Measurements from ENCODE around the gene SART3. TPM values are rescaled to one million over a fixed set of nuclear protein-coding genes. Genes with fewer than 3 reads are reported as not detected.

Gene SART3
- total and polyA plus RNA-seq, 2 of the 13 experiments (the other 11 are each of a cell fraction or from before 2014, with no cell fraction given), result 16.1 to 69.9 TPM

DNA sequence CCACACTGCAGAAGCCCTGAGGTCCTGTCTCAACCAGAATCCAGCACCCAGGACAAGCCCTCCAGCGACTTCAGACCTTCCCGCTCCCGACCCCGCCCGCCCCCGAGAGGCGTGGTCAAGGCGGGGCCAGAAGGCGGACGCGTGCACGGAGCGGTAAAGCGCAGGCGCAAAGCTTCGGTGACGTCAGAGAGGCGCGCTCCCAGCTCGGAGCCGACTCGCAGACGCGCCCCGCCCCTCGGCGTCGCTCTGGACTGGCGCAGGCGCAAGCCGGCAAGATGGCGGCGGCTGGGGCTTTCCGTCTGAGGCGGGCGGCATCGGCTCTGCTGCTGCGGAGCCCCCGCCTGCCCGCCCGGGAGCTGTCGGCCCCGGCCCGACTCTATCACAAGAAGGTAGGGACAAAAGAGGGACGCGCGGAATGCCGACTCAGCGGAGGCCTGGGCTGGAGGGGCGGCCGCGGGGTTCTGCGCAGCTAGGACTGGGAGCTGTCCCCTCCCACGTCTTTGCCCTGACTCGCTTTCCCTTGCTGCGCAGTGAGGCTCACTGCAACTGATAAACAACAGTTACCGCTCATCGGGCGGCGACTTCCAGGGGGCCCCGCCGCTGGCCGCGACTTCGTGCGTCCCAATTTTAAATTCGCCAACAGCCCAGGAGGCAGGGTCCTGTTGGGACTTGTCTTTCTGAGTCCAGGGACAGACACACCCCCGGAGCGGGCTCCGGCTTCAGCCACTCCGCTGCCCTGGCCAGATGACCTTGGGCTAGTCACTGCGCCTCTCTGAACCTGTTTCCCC lies 1.6 kb upstream of the SART3 start, which contains the start of gene ISCU (continued):
- TF ChIP-seq, protein P1, sequence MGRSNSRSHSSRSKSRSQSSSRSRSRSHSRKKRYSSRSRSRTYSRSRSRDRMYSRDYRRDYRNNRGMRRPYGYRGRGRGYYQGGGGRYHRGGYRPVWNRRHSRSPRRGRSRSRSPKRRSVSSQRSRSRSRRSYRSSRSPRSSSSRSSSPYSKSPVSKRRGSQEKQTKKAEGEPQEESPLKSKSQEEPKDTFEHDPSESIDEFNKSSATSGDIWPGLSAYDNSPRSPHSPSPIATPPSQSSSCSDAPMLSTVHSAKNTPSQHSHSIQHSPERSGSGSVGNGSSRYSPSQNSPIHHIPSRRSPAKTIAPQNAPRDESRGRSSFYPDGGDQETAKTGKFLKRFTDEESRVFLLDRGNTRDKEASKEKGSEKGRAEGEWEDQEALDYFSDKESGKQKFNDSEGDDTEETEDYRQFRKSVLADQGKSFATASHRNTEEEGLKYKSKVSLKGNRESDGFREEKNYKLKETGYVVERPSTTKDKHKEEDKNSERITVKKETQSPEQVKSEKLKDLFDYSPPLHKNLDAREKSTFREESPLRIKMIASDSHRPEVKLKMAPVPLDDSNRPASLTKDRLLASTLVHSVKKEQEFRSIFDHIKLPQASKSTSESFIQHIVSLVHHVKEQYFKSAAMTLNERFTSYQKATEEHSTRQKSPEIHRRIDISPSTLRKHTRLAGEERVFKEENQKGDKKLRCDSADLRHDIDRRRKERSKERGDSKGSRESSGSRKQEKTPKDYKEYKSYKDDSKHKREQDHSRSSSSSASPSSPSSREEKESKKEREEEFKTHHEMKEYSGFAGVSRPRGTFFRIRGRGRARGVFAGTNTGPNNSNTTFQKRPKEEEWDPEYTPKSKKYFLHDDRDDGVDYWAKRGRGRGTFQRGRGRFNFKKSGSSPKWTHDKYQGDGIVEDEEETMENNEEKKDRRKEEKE (IDR thresholded peaks at IDR 0.05), result no peak
- peak; percentile 37 for TF ChIP-seq IKZF4 (CRISPR knock-in tag; IDR thresholded peaks at IDR 0.05; ENCODE audit: borderline replicate concordance, low read depth, not compliant biosample characterization)
- peak; percentile 79; the same call in 1 of the 2 replicates for TF ChIP-seq ZNF670 (CRISPR knock-in tag; IDR thresholded peaks at IDR 0.05; ENCODE audit: borderline replicate concordance)
- no peak for TF ChIP-seq HNRNPL (IDR thresholded peaks at IDR 0.05; ENCODE audit: low read depth, low read length)
- TF ChIP-seq, protein P2, sequence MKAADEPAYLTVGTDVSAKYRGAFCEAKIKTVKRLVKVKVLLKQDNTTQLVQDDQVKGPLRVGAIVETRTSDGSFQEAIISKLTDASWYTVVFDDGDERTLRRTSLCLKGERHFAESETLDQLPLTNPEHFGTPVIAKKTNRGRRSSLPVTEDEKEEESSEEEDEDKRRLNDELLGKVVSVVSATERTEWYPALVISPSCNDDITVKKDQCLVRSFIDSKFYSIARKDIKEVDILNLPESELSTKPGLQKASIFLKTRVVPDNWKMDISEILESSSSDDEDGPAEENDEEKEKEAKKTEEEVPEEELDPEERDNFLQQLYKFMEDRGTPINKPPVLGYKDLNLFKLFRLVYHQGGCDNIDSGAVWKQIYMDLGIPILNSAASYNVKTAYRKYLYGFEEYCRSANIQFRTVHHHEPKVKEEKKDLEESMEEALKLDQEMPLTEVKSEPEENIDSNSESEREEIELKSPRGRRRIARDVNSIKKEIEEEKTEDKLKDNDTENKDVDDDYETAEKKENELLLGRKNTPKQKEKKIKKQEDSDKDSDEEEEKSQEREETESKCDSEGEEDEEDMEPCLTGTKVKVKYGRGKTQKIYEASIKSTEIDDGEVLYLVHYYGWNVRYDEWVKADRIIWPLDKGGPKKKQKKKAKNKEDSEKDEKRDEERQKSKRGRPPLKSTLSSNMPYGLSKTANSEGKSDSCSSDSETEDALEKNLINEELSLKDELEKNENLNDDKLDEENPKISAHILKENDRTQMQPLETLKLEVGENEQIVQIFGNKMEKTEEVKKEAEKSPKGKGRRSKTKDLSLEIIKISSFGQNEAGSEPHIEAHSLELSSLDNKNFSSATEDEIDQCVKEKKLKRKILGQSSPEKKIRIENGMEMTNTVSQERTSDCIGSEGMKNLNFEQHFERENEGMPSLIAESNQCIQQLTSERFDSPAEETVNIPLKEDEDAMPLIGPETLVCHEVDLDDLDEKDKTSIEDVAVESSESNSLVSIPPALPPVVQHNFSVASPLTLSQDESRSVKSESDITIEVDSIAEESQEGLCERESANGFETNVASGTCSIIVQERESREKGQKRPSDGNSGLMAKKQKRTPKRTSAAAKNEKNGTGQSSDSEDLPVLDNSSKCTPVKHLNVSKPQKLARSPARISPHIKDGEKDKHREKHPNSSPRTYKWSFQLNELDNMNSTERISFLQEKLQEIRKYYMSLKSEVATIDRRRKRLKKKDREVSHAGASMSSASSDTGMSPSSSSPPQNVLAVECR (CRISPR knock-in tag; IDR thresholded peaks at IDR 0.05; ENCODE audit: borderline replicate concordance), result peak; percentile 96
- TF ChIP-seq TBX3 (IDR thresholded peaks at IDR 0.05; ENCODE audit: borderline replicate concordance), result no peak
- no peak for TF ChIP-seq ZNF207 (IDR thresholded peaks at IDR 0.05; ENCODE audit: borderline replicate concordance)
- no peak for TF ChIP-seq ZNF17 (CRISPR knock-in tag; IDR thresholded peaks at IDR 0.05)
- TF ChIP-seq ZSCAN31 (CRISPR knock-in tag; IDR thresholded peaks at IDR 0.05; ENCODE audit: low read depth), result no peak
- peak; percentile 26; the same call in 1 of the 2 replicates for TF ChIP-seq BRD4 (CRISPR knock-in tag; IDR thresholded peaks at IDR 0.05)
- no peak for TF ChIP-seq HNRNPH1 (optimal IDR thresholded peaks at IDR 0.05; ENCODE audit: low read depth, low read length)
- TF ChIP-seq ZNF547 (CRISPR knock-in tag; IDR thresholded peaks at IDR 0.05), result 0 out of 2 replicates have a peak, but pooled peaks have one; percentile 34
- TF ChIP-seq MTF1 (CRISPR knock-in tag; IDR thresholded peaks at IDR 0.05), result peak; percentile 42; the same call in 1 of the 2 replicates
- peak; percentile 36; the same call in 1 of the 2 replicates for TF ChIP-seq ELF1 (CRISPR knock-in tag; IDR thresholded peaks at IDR 0.05)
- peak; percentile 85 for TF ChIP-seq KAT8 (CRISPR knock-in tag; IDR thresholded peaks at IDR 0.05)
- no peak; the same call in 1 of the 2 replicates for TF ChIP-seq ZSCAN25 (CRISPR knock-in tag; IDR thresholded peaks at IDR 0.05)
- TF ChIP-seq XRCC5 (optimal IDR thresholded peaks at IDR 0.05; ENCODE audit: low read length), result no peak
- TF ChIP-seq ZNF143 (CRISPR knock-in tag; IDR thresholded peaks at IDR 0.05), result peak; percentile 45; the same call in 1 of the 2 replicates
- peak; percentile 81; the same call in 1 of the 2 replicates for TF ChIP-seq FOXK1 (CRISPR knock-in tag; IDR thresholded peaks at IDR 0.05; ENCODE audit: borderline replicate concordance, low read depth)
- TF ChIP-seq, protein P3, sequence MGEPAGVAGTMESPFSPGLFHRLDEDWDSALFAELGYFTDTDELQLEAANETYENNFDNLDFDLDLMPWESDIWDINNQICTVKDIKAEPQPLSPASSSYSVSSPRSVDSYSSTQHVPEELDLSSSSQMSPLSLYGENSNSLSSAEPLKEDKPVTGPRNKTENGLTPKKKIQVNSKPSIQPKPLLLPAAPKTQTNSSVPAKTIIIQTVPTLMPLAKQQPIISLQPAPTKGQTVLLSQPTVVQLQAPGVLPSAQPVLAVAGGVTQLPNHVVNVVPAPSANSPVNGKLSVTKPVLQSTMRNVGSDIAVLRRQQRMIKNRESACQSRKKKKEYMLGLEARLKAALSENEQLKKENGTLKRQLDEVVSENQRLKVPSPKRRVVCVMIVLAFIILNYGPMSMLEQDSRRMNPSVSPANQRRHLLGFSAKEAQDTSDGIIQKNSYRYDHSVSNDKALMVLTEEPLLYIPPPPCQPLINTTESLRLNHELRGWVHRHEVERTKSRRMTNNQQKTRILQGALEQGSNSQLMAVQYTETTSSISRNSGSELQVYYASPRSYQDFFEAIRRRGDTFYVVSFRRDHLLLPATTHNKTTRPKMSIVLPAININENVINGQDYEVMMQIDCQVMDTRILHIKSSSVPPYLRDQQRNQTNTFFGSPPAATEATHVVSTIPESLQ (CRISPR knock-in tag; conservative IDR thresholded peaks at IDR 0.05), result no peak
- no peak for TF ChIP-seq ZBTB3 (CRISPR knock-in tag; IDR thresholded peaks at IDR 0.05; ENCODE audit: borderline replicate concordance, low read depth)

Measured in HepG2 (cell line).